ENCODE results near the gene HMGCS1.

- no peak for TF ChIP-seq CTCF (IDR thresholded peaks at IDR 0.05 in 2 of 3, conservative IDR thresholded peaks at IDR 0.05 in 1 of 3; ENCODE audit: borderline replicate concordance in 1 of 3, insufficient read depth in 1 of 3, low read depth in 2 of 3, low read length in 2 of 3)
- no peak for TF ChIP-seq EZH2 (IDR thresholded peaks at IDR 0.05)
- no peak for TF ChIP-seq CBX3 (IDR thresholded peaks at IDR 0.05; ENCODE audit: low read depth)
- TF ChIP-seq CEBPB (IDR thresholded peaks at IDR 0.05; ENCODE audit: low read depth), result no peak
- no peak for TF ChIP-seq SP1 (IDR thresholded peaks at IDR 0.05; ENCODE audit: low read depth)
- TF ChIP-seq ZNF274 (IDR thresholded peaks at IDR 0.05; ENCODE audit: low read depth, low read length), result no peak
- no peak for TF ChIP-seq POLR2AphosphoS5 (IDR thresholded peaks at IDR 0.05; ENCODE audit: low read depth, low read length)
- no peak for TF ChIP-seq JUND (IDR thresholded peaks at IDR 0.05)
- TF ChIP-seq POLR2A (IDR thresholded peaks at IDR 0.05; ENCODE audit: borderline replicate concordance, extremely low read depth, insufficient read depth, insufficient read length), result no peak
Measured at GRCh38 chr5:43312076-43312661, 1.0 kb downstream of the HMGCS1 start.

Data from HCT116 (cell line).